ENCODE data around the gene LBR. TPM values are rescaled to one million over a fixed set of nuclear protein-coding genes. Genes with fewer than 3 reads are reported as not detected.
A peak's percentile ranks its signal among the peaks of the same experiment; 100 is the strongest.

The LBR gene
- total RNA-seq, 4 donors from 2014 or later, result 18.5 to 57.2 (median 29.8) TPM

- Histone ChIP-seq H3K27me3 (no peaks in the 10 kb centered on the region), H3K36me3 (no peaks in the 10 kb centered on the region), H3K9me3 (no peaks in the 10 kb centered on the region), H3K4me3 (peak overlapping the region; percentile 86), H3K4me1 (peaks cover 37% of the 10 kb centered on the region), H3K27ac (peak overlapping the region; percentile 86)
- WGBS, result 10% methylated on average over 7 of the region's 7 CpGs
- no peak for DNase-seq (ENCODE audit: low spot score in 2 of 2)
- TF ChIP-seq EP300 (IDR thresholded peaks at IDR 0.05) (no peak), CTCF (IDR thresholded peaks at IDR 0.05) (no peak), POLR2A (IDR thresholded peaks at IDR 0.05) (no peak), POLR2AphosphoS5 (IDR thresholded peaks at IDR 0.05) (no peak)
Observed at GRCh38 chr1:225428881-225429455, 1.1 kb upstream of the LBR start.

DNA sequence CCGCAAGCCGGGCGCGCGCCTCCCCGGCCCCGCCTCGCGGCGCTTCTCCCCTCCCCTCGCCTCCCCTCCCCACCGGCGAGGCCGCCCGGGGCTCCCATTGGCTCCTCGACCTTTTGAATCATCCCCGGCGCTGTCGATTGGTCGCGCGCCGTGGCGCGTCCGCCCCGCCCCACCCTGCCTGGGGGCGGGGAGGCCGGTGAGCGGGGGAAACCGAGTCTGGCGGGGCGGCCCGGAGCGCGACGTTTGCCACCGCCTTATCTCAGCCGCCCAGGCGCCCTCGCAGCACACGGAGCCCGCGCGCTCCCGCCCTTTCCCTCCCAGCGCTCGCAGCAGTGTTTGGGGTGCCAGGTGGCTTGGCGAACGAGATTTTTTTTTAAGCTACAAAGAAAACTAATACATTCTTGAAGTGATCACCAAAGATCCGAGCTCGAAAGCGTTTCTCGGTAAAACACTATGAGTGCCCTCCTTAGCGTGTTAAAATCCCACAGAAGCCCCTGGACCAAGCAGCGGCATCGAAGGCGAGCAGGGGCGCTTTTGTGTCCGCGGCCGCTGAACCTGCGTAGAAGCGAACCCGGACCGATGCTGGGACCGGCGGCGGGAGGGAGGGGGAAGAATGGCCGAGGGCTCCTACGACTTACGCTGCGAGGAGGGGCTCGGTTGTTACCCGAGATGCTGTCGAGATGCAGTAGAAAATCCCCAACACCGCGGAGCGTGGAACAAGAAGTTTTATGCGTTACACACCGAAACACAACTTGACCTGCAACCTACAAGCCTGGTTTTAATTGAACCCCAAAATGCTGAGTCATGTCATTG, 436 bp upstream of the LBR start:
- H3K4me1 ChIP-seq, result peaks cover 37% of the 10 kb centered on the region
- no peak for TF ChIP-seq EP300 (IDR thresholded peaks at IDR 0.05)
- TF ChIP-seq POLR2AphosphoS5 (IDR thresholded peaks at IDR 0.05), result peak in 1 of 3 donors; percentile 11
- H3K27ac ChIP-seq, result peak overlapping the region; percentile 86
- peak overlapping the region; percentile 86 for H3K4me3 ChIP-seq
- H3K36me3 ChIP-seq, result no peaks in the 10 kb centered on the region
- H3K9me3 ChIP-seq, result no peaks in the 10 kb centered on the region
- H3K27me3 ChIP-seq, result no peaks in the 10 kb centered on the region
- WGBS, result under 1% methylated on average over 51 of the region's 81 CpGs
- DNase-seq (ENCODE audit: low spot score in 2 of 2), result peak; percentile 93 to 95

DNA sequence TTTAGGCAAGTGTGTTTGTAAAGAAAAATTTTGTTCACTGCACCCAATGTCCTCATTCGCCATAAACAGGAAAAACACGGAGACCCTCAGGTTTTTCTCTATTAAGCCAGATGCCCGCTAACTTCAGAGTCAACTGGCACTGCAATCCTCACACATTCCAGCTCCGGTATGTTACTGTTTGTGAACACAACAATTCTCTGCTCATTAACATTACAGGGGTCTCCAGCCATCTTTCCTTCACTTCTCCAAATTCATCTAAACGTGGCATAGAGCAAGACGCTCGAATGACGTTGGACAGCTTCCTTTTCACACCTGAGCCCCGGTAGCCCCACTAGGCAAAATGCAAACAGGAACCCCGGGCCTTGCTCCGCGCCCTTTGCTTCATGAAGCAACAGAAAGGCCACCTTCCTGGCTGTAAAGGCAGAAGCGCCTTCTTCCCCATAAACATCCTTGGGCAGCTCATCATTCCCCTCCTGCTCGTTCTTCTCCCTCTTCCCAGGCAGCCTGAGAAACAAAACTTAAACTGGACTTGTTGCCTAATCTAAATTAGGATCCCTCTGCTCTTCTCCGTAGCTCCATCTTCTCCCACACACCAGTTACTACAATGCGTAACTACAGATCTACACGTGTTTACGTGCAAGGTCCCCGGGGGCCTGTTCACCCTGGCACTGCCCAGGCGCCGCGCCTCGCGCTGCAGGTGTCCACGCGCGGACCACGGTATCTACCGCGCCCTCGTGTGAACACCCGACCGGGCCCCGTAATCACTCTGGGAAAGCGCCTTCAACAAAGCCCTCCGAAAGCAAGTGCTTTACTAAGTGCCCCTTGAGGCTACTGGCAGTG, 1.2 kb downstream of the LBR start:
- no peak for DNase-seq (ENCODE audit: low spot score in 2 of 2)
- Histone ChIP-seq H3K4me1 (peaks cover 37% of the 10 kb centered on the region), H3K27me3 (no peaks in the 10 kb centered on the region), H3K36me3 (no peaks in the 10 kb centered on the region), H3K4me3 (peak overlapping the region; percentile 86), H3K27ac (peak overlapping the region; percentile 86), H3K9me3 (no peaks in the 10 kb centered on the region)
- TF ChIP-seq POLR2A (IDR thresholded peaks at IDR 0.05) (no peak), POLR2AphosphoS5 (IDR thresholded peaks at IDR 0.05) (no peak), EP300 (IDR thresholded peaks at IDR 0.05) (no peak), CTCF (IDR thresholded peaks at IDR 0.05) (no peak)
- WGBS, result 11% methylated on average over 31 of the region's 36 CpGs

DNA sequence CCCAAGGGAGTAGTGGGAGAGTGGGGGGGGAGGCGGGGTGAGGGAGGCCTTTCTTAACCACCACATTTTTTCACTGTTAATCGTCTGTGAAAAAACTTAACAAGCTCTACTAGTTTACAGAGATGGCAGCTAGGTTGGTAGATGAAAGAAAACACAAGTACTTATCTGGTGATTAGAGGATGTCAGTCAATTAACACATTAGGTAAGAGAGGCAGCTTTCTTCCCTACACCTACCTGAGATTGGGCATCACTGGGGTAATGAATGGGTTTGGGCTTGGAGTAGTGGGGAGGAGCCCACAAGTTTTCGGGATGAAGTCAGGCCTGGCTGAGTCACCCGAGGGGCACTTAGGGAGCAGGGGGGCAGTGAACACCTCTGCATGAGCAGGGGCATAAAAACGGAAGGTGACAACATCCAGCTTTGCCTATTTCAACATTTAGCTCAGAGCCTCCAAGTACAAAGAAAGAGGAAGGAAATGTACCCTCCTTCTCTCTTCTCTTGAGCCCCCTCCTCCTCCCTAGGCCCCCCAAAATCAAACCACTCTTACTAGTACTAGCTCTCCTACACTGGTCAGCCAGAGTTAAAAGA, 2.5 kb downstream of the LBR start:
- no peak overlapping the region for H3K4me3 ChIP-seq
- DNase-seq (ENCODE audit: low spot score in 2 of 2), result no peak
- no peaks in the 10 kb centered on the region for H3K27me3 ChIP-seq
- H3K4me1 ChIP-seq, result peaks cover 37% of the 10 kb centered on the region
- 57% methylated on average over 5 of the region's 5 CpGs for WGBS
- H3K36me3 ChIP-seq, result peaks cover 3% of the 10 kb centered on the region
- H3K9me3 ChIP-seq, result no peaks in the 10 kb centered on the region
- H3K27ac ChIP-seq, result no peak overlapping the region
- TF ChIP-seq EP300 (IDR thresholded peaks at IDR 0.05), result no peak
- TF ChIP-seq POLR2A (IDR thresholded peaks at IDR 0.05), result no peak
- no peak for TF ChIP-seq POLR2AphosphoS5 (IDR thresholded peaks at IDR 0.05)
- TF ChIP-seq CTCF (IDR thresholded peaks at IDR 0.05), result no peak

DNA sequence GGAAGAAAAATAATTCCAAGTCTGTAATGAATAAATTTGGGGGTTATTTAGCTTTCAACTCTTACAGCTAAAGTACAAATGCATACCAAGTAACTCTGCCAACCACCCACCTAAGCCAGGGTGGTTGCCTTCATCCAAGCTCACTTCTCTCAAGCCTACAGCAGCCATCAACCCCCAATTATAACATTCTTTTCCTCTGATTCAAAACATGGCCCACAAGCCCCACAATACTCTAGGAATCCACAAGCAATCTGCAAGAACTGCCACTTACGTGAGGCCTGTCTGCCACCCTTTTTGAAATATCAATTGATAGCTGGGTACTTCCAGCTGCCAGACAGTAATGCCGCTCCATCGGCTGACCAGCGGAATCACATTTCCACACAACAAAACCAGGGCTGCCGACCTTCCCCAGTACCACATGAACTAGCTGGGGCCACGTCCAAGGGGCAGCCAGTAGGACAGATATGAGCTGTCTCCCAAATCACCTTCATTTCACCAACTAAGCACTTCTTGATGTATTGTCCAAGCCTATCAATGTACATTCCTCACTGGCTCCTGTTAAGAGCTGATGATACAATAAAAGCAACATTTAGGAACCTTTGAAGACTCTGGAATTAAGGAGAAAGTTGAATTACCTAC, 3.2 kb downstream of the LBR start:
- H3K9me3 ChIP-seq, result no peaks in the 10 kb centered on the region
- no peak for TF ChIP-seq POLR2AphosphoS5 (IDR thresholded peaks at IDR 0.05)
- no peak for TF ChIP-seq POLR2A (IDR thresholded peaks at IDR 0.05)
- no peak for TF ChIP-seq CTCF (IDR thresholded peaks at IDR 0.05)
- TF ChIP-seq EP300 (IDR thresholded peaks at IDR 0.05), result no peak
- no peaks in the 10 kb centered on the region for H3K27me3 ChIP-seq
- peaks cover 3% of the 10 kb centered on the region for H3K36me3 ChIP-seq
- no peak for DNase-seq (ENCODE audit: low spot score in 2 of 2)
- no peak overlapping the region for H3K27ac ChIP-seq
- no peak overlapping the region for H3K4me3 ChIP-seq
- H3K4me1 ChIP-seq, result peaks cover 37% of the 10 kb centered on the region
- WGBS, result 90% methylated on average over 6 of the region's 6 CpGs

Data from suprapubic skin (tissue), 4 donors.